Sigmoid colon (tissue), 7 donors: ENCODE measurements around the gene SLC34A3. TPM values are rescaled to one million over a fixed set of nuclear protein-coding genes. Genes with fewer than 3 reads are reported as not detected.

ENCODE experiments used
- DNase-seq: peaks from one replicate; pipeline ENCODE4 v3.0.0-alpha.2; 2019
- H3K27ac ChIP-seq, 4 donors: fragments of 200-600 bp; sonication (generic); one replicate each; pipeline ENCODE4 v1.5.1; 2016 to 2019; ENCODE audit warnings: mild to moderate bottlenecking in 1 of 4
- H3K27me3 ChIP-seq, 3 donors: fragments of 200-600 bp; sonication (generic); one replicate each; pipeline ENCODE4 v1.5.1; 2019; ENCODE audit warnings: mild to moderate bottlenecking in 1 of 3
- H3K36me3 ChIP-seq, 4 donors: fragments of 200-600 bp; sonication (generic); one replicate each; pipeline ENCODE4 v1.5.1; 2016 to 2019
- H3K4me1 ChIP-seq, 4 donors: fragments of 200-600 bp; sonication (generic); one replicate each; pipeline ENCODE4 v1.5.1; 2017 to 2019
- H3K4me3 ChIP-seq, 4 donors: fragments of 200-600 bp; sonication (generic); one replicate each; pipeline ENCODE4 v1.5.1; 2017 to 2019; ENCODE audit warnings: mild to moderate bottlenecking in 2 of 4, moderate library complexity in 1 of 4
- H3K9me3 ChIP-seq, 4 donors: fragments of 200-600 bp in 3 of 4; sonication (generic) in 3 of 4; one replicate each; pipeline versions ENCODE4 v1.5.1 to v1.6.1; 2013 to 2019
- EP300 ChIP-seq, 4 donors: sonication (generic); formaldehyde crosslinking; IDR thresholded peaks; one replicate each; pipeline ENCODE4 v1.6.1; 2017; ENCODE audit warnings: antibody characterized with exemption in 4 of 4
- POLR2A ChIP-seq, 2 donors: fragments of 450-650 bp; IDR thresholded peaks; one replicate each; pipeline ENCODE4 v1.6.1; 2016; ENCODE audit warnings: antibody characterized with exemption in 2 of 2, mild to moderate bottlenecking in 2 of 2, moderate library complexity in 2 of 2
- POLR2AphosphoS5 ChIP-seq, 4 donors: sonication (generic); formaldehyde crosslinking; IDR thresholded peaks; one replicate each; pipeline ENCODE4 v1.6.1; 2017; ENCODE audit warnings: antibody characterized with exemption in 4 of 4
- WGBS, 2 donors: extraction: QIAGEN DNeasy Blood & Tissue Kit; methylation state at CpG; one replicate each; pipeline ENCODE4 v1.1.7; 2013; 5-methylcytosine and 5-hydroxymethylcytosine counted together
- intact Hi-C: fragments of 100-400 bp; cut with DNase I; formaldehyde crosslinking; loops from one replicate; pipeline ENCODE4 v1.15.1; 2023
- polyA plus RNA-seq, 3 donors: library from polyadenylated mRNA; stranded (reverse); fragments of 200-250 nt; gene quantifications; one replicate each; pipeline ENCODE4 v1.2.3, GENCODE V29; 2013
- total RNA-seq, 4 donors: library from RNA; depleted of rRNA; stranded (reverse); fragments of >200 nt; gene quantifications; one replicate each; pipeline ENCODE4 v1.1.0, GENCODE V29; 2016
- TF ChIP-seq, protein P1 (sequence below), 4 experiments: fragments of 450-650 bp in 3 of 4; fragments of 200-600 bp in 1 of 4; IDR thresholded peaks; one replicate each; pipeline ENCODE4 v1.5.1; 2016 to 2019; ENCODE audit warnings: antibody characterized with exemption in 4 of 4, mild to moderate bottlenecking in 3 of 4, moderate library complexity in 2 of 4
- donor health status: healthy with polysubstance abuse.
- donor health status: Bipolar disorder and iron deficiency.
- donor health status: healthy.

Gene SLC34A3
- total and polyA plus RNA-seq, 7 donors: not detected

DNA sequence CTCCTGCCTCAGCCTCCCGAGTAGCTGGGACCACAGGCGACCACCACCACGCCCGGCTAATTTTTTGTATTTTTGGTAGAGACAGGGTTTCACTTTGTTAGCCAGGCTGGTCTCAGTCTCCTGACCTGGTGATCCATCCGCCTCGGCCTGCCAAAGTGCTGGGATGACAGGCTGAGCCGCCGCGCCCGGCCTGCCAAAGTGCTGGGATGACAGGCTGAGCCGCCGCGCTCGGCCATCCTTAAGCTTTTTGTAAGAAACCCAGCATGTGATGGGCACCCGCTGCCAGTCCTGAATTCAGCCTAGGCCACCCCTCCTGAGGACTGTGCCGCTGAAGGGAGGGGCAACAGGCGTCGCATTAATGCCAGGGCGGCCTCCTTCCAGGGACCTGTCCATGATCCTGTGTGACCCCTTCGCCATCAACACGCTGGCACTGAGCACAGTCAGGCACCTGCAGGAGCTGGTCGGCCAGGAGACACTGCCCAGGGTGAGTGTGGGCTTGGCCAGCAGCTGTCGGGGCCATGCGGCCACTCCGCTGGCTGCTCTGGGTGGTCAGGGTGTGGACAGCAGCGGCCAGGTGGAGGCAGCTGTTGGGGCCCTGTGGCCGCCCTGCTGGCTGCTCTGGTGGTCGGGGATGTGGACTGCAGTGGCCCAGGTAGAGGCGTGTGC, 34.9 kb downstream of the SLC34A3 start:
- H3K27ac ChIP-seq: no peak overlapping the region
- H3K27me3 ChIP-seq: no peaks in the 10 kb centered on the region
- intact Hi-C loops: no loop called here
- no peak overlapping the region for H3K4me3 ChIP-seq
- H3K9me3 ChIP-seq: no peaks in the 10 kb centered on the region
- 94 to 96% methylated on average over 29 of the region's 29 CpGs for WGBS, 2 donors
- DNase-seq: no peak
- H3K36me3 ChIP-seq: peaks cover 9 to 55% (median 35%) of the 10 kb centered on the region in 4 donors
- TF ChIP-seq, protein P1, sequence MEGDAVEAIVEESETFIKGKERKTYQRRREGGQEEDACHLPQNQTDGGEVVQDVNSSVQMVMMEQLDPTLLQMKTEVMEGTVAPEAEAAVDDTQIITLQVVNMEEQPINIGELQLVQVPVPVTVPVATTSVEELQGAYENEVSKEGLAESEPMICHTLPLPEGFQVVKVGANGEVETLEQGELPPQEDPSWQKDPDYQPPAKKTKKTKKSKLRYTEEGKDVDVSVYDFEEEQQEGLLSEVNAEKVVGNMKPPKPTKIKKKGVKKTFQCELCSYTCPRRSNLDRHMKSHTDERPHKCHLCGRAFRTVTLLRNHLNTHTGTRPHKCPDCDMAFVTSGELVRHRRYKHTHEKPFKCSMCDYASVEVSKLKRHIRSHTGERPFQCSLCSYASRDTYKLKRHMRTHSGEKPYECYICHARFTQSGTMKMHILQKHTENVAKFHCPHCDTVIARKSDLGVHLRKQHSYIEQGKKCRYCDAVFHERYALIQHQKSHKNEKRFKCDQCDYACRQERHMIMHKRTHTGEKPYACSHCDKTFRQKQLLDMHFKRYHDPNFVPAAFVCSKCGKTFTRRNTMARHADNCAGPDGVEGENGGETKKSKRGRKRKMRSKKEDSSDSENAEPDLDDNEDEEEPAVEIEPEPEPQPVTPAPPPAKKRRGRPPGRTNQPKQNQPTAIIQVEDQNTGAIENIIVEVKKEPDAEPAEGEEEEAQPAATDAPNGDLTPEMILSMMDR (IDR thresholded peaks at IDR 0.05): no peak
- no peak for TF ChIP-seq EP300 (IDR thresholded peaks at IDR 0.05)
- no peak for TF ChIP-seq POLR2AphosphoS5 (IDR thresholded peaks at IDR 0.05)
- TF ChIP-seq POLR2A (IDR thresholded peaks at IDR 0.05): no peak
- H3K4me1 ChIP-seq: peaks cover 0 to 17% (median 16%) of the 10 kb centered on the region in 4 donors

DNA sequence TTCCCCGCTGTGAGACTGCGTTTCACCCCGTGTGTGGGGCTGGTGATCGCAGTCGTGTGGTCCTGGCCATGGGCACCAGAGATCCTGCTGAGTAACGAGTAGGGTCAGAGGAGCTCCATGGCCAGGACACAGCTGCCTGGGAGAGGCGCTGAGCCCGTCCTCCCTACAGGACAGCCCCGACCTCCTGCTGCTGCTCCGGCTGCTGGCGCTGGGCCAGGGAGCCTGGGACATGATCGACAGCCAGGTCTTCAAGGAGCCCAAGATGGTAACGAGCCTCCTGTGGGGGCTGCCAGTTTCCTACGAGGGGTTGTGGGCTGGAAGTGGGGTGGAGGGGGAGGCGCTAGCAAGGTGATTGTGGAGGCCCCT, 35.4 kb downstream of the SLC34A3 start:
- TF ChIP-seq POLR2A (IDR thresholded peaks at IDR 0.05) (no peak), EP300 (IDR thresholded peaks at IDR 0.05) (no peak), POLR2AphosphoS5 (IDR thresholded peaks at IDR 0.05) (no peak)
- TF ChIP-seq, protein P1 (IDR thresholded peaks at IDR 0.05): no peak
- intact Hi-C loops: no loop called here
- Histone ChIP-seq H3K9me3 (no peaks in the 10 kb centered on the region), H3K36me3 (peaks cover 14 to 60% (median 37%) of the 10 kb centered on the region in 4 donors), H3K27me3 (no peaks in the 10 kb centered on the region), H3K27ac (no peak overlapping the region), H3K4me3 (no peak overlapping the region), H3K4me1 (peaks cover 0 to 17% (median 16%) of the 10 kb centered on the region in 4 donors)
- DNase-seq: no peak
- WGBS, 2 donors: 93 to 94% methylated on average over 15 of the region's 15 CpGs

DNA sequence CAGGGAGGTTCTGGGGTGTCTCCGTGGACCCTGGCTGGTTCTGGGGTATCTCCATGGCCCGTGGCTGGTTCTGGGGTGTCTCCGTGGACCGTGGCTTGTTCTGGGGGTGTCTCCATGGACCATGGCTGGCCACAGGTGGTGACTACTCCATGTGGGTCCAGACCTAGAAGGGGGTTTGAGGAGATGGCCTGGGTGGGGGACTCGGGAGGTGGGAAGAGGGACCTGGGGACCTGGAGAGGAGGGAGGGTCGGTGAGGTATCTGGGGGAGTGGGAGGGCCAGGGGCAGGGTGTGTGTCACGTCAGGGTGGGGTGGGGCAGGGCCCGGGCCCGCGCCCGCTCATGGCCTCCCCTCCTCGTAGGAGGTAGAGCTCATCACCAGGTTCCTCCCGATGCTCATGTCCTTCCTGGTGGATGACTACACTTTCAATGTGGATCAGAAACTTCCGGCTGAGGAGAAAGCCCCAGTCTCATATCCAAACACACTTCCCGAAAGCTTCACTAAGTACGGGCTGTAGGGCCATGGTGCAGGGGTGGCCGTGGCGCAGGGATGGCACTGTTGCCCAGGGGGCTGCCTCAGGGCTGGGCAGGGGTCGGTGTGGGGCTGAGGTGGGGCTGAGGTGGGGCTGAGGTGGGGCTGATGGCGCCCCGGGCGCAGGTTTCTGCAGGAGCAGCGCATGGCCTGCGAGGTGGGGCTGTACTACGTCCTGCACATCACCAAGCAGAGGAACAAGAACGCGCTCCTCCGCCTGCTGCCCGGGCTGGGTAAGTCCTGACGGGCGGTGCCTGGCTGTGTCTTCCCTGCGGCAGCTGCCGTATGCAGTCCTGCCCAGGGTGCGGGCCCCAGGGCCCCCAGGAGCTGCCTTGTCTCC, 36.1 kb downstream of the SLC34A3 start:
- Histone ChIP-seq H3K4me1 (peaks cover 0 to 17% (median 16%) of the 10 kb centered on the region in 4 donors), H3K36me3 (peaks cover 19 to 66% (median 39%) of the 10 kb centered on the region in 4 donors), H3K27ac (no peak overlapping the region), H3K9me3 (no peaks in the 10 kb centered on the region), H3K4me3 (no peak overlapping the region), H3K27me3 (no peaks in the 10 kb centered on the region)
- intact Hi-C loops: no loop called here
- TF ChIP-seq POLR2AphosphoS5 (IDR thresholded peaks at IDR 0.05) (no peak), POLR2A (IDR thresholded peaks at IDR 0.05) (no peak), EP300 (IDR thresholded peaks at IDR 0.05) (no peak)
- TF ChIP-seq, protein P1 (IDR thresholded peaks at IDR 0.05): no peak
- WGBS, 2 donors: 91% methylated on average over 34 of the region's 34 CpGs
- DNase-seq: no peak

GRCh38 chr9:137267933-137268355, 37.2 kb downstream of the SLC34A3 start:
- peak overlapping the region in 2 of 4 donors; percentile 4 to 12 for H3K27ac ChIP-seq
- peaks cover 30 to 74% (median 50%) of the 10 kb centered on the region in 4 donors for H3K36me3 ChIP-seq
- H3K9me3 ChIP-seq: no peaks in the 10 kb centered on the region
- H3K4me3 ChIP-seq: no peak overlapping the region
- intact Hi-C loops: no loop called here
- H3K27me3 ChIP-seq: no peaks in the 10 kb centered on the region
- 78 to 83% methylated on average over 6 of the region's 6 CpGs for WGBS, 2 donors
- TF ChIP-seq, protein P1 (IDR thresholded peaks at IDR 0.05): no peak
- TF ChIP-seq POLR2AphosphoS5 (IDR thresholded peaks at IDR 0.05) (no peak), POLR2A (IDR thresholded peaks at IDR 0.05) (no peak), EP300 (IDR thresholded peaks at IDR 0.05) (no peak)
- no peak for DNase-seq
- H3K4me1 ChIP-seq: peaks cover 0 to 17% (median 16%) of the 10 kb centered on the region in 4 donors
